Breast epithelium (tissue), 4 donors: Measurements from ENCODE around the gene MGAT3. TPM values are rescaled to one million over a fixed set of nuclear protein-coding genes. Genes with fewer than 3 reads are reported as not detected.

Experiments used
- DNase-seq, 2 donors: peaks; one replicate each; pipeline ENCODE4 v3.0.0-alpha.2; 2019; ENCODE audit warnings: low spot score in 2 of 2
- H3K27ac ChIP-seq, 2 donors: fragments of 200-600 bp; sonication (generic) in 1 of 2; one replicate each; pipeline ENCODE4 v1.5.1; 2016 to 2019; ENCODE audit warnings: mild to moderate bottlenecking in 1 of 2
- H3K27me3 ChIP-seq, 2 donors: fragments of 200-600 bp; sonication (generic) in 1 of 2; one replicate each; pipeline versions ENCODE4 v1.5.1 to v1.6.0; 2017 to 2019; ENCODE audit warnings: control low read depth in 1 of 2, mild to moderate bottlenecking in 1 of 2
- H3K36me3 ChIP-seq: fragments of 200-600 bp; one replicate; pipeline ENCODE4 v1.5.1; 2019
- H3K4me1 ChIP-seq, 2 donors: fragments of 200-600 bp; sonication (generic); one replicate each; pipeline ENCODE4 v1.5.1; 2016 to 2019; ENCODE audit warnings: control low read depth in 1 of 2
- H3K4me3 ChIP-seq, 3 donors: fragments of 200-600 bp; sonication (generic); 1 replicate in 2 of 3; 2 replicates in 1 of 3; pipeline ENCODE4 v1.5.1; 2016 to 2019; ENCODE audit warnings: mild to moderate bottlenecking in 3 of 3, moderate library complexity in 2 of 3
- H3K9me3 ChIP-seq, 2 donors: fragments of 200-600 bp; sonication (generic) in 1 of 2; one replicate each; pipeline ENCODE4 v1.5.1; 2016 to 2019; ENCODE audit warnings: control low read depth in 1 of 2
- POLR2A ChIP-seq: fragments of 450-650 bp; IDR thresholded peaks from one replicate; pipeline ENCODE4 v1.6.1; 2016; ENCODE audit warnings: antibody characterized with exemption, mild to moderate bottlenecking, moderate library complexity
- POLR2AphosphoS5 ChIP-seq, 3 donors: sonication (generic); formaldehyde crosslinking; IDR thresholded peaks; one replicate each; pipeline ENCODE4 v1.6.1; 2017; ENCODE audit warnings: antibody characterized with exemption in 3 of 3
- intact Hi-C: fragments of 100-400 bp; cut with DNase I; formaldehyde crosslinking; loops from one replicate; pipeline ENCODE4 v1.15.1; 2023; ENCODE audit warnings: low total_unique reads
- total RNA-seq, 3 donors: library from RNA; depleted of rRNA; stranded (reverse); fragments of >200 nt; gene quantifications; one replicate each; pipeline ENCODE4 v1.1.0, GENCODE V29; 2016
- TF ChIP-seq, protein P1 (sequence below), 3 donors: fragments of 450-650 bp; IDR thresholded peaks; one replicate each; pipeline ENCODE4 v1.5.1; 2016 to 2017; ENCODE audit warnings: antibody characterized with exemption in 3 of 3, mild to moderate bottlenecking in 3 of 3, moderate library complexity in 3 of 3

Gene MGAT3
- total RNA-seq, 3 donors from 2014 or later, result 1.9 to 9.4 (median 3.9) TPM

DNA sequence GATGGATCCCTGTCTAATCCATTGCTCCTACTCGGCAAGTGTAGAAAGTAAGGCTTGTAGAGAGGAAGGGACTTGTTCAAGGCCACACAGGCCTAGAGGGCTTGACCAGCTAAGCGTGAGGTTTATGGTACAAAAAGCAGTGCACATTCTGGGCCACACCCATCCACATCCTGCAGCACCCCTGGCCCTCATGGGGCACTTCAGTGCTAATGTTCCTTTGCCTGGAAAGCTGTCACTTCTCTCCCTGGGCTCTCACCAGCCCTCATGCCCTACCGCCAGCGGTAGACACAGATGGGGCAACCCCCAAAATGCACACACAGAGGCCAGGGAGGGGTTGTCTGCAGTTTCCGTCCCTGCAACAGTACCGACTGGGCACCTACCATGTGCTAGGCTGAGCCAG lies 7.1 kb upstream of the MGAT3 start:
- Histone ChIP-seq H3K4me3 (no peak overlapping the region), H3K9me3 (no peaks in the 10 kb centered on the region), H3K27ac (no peak overlapping the region), H3K4me1 (no peaks in the 10 kb centered on the region), H3K36me3 (no peaks in the 10 kb centered on the region), H3K27me3 (no peaks in the 10 kb centered on the region)
- DNase-seq, result no peak
- intact Hi-C loops, result no loop called here
- TF ChIP-seq POLR2A (no peak), POLR2AphosphoS5 (IDR thresholded peaks at IDR 0.05) (no peak)
- TF ChIP-seq, protein P1, sequence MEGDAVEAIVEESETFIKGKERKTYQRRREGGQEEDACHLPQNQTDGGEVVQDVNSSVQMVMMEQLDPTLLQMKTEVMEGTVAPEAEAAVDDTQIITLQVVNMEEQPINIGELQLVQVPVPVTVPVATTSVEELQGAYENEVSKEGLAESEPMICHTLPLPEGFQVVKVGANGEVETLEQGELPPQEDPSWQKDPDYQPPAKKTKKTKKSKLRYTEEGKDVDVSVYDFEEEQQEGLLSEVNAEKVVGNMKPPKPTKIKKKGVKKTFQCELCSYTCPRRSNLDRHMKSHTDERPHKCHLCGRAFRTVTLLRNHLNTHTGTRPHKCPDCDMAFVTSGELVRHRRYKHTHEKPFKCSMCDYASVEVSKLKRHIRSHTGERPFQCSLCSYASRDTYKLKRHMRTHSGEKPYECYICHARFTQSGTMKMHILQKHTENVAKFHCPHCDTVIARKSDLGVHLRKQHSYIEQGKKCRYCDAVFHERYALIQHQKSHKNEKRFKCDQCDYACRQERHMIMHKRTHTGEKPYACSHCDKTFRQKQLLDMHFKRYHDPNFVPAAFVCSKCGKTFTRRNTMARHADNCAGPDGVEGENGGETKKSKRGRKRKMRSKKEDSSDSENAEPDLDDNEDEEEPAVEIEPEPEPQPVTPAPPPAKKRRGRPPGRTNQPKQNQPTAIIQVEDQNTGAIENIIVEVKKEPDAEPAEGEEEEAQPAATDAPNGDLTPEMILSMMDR (IDR thresholded peaks at IDR 0.05), result no peak

DNA sequence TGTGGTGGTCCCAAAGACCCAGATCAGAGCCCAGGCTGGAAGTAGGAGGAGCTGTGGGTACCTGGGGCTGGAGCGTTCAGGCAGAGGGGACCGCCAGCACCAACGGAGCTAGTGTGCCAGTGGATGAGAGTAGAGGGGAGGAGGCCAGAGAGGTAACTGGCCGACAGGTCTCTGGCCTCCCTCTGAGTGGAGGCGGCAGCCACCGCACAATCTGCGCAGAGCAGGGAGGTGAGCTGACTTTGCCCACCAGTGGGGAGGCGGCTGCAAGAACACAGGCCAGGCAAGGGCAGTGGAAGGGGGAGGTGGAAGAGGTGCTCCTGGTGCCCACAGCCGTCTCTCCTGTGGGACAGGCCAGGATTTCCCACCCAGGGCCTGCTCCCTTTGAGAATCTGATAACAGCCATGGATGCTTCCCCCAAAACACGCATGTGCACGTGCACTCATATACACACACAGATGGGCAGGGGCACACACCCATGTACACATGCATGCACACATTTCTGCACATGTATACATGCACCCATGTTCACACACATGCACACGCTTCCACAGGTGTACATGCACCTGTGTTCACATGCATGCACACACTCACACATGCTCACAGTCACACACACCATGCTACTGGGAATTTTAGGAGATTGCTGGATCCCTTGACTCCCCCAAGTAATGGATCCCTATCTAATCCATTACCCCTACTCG lies 6.4 kb upstream of the MGAT3 start:
- no peaks in the 10 kb centered on the region for H3K36me3 ChIP-seq
- TF ChIP-seq, protein P1 (IDR thresholded peaks at IDR 0.05), result no peak
- TF ChIP-seq POLR2AphosphoS5 (IDR thresholded peaks at IDR 0.05) (no peak), POLR2A (no peak)

DNA sequence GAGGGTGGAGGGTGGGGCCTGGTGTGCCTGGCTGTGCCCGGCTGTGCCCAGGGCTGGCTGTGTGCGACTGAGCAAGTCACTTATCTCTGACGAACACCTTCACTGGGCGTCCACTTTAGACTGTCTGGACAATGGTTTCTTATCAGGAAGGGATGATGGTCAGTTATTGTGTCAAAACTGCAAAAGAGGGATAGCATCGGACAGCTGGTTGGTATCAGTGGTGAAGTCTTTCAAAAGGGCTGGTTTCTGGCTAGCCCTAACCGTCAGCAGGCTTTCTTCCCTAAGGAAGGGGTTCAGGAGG lies 4.1 kb upstream of the MGAT3 start:
- TF ChIP-seq, protein P1 (IDR thresholded peaks at IDR 0.05), result no peak
- TF ChIP-seq POLR2AphosphoS5 (IDR thresholded peaks at IDR 0.05), result no peak
- TF ChIP-seq POLR2A, result no peak
- H3K27ac ChIP-seq, result peak overlapping the region; percentile 12 to 32
- intact Hi-C loops, result no loop called here

More for the DNA sequence above, 6.4 kb upstream of the MGAT3 start:
- Histone ChIP-seq H3K4me3 (no peak overlapping the region), H3K27ac (no peak overlapping the region), H3K9me3 (no peaks in the 10 kb centered on the region), H3K27me3 (no peaks in the 10 kb centered on the region), H3K4me1 (no peaks in the 10 kb centered on the region)
- intact Hi-C loops, result no loop called here
- no peak for DNase-seq

DNA sequence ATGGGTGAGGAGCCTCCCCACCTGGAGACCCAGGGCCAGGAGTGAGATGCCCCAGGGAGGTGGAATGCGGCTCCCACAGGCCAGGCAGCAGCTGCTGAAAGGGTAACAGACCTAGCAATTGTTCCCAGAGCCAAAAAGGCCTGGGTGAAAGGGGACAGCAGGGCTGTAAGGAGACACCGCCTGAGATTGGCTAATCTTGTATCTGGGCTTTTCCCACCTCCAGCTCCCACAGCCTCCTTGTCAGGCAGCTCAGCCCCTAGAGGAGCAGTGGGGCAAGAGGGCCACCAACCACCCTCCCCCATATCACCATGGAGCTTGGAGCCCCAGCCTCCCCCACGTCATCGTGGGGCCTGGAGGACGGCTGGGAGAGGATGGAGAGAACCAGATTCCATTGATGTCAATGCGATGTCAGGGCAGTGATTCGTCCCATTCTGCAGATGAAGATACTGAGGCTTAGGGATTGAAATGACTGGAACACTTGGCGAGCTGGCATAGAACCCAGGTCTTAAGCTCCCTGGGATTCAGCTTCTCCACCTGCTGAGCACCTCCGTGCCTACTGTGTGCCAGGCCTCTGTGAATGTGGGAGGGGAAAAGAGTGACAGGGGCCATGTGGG lies 2.9 kb upstream of the MGAT3 start:
- peak overlapping the region in 1 of 2 donors; percentile 32 for H3K27ac ChIP-seq
- H3K9me3 ChIP-seq, result no peaks in the 10 kb centered on the region
- intact Hi-C loops, result no loop called here

More for the DNA sequence above, 4.1 kb upstream of the MGAT3 start:
- Histone ChIP-seq H3K4me1 (peaks cover 0 to 5% of the 10 kb centered on the region in 2 donors), H3K36me3 (no peaks in the 10 kb centered on the region), H3K27me3 (peaks cover 0 to 1% of the 10 kb centered on the region in 2 donors), H3K9me3 (no peaks in the 10 kb centered on the region), H3K4me3 (no peak overlapping the region)
- no peak for DNase-seq

More for the DNA sequence above, 2.9 kb upstream of the MGAT3 start:
- H3K4me1 ChIP-seq, result peaks cover 0 to 7% of the 10 kb centered on the region in 2 donors
- H3K36me3 ChIP-seq, result no peaks in the 10 kb centered on the region
- peaks cover 4 to 6% of the 10 kb centered on the region in 2 donors for H3K27me3 ChIP-seq
- no peak for DNase-seq
- no peak overlapping the region for H3K4me3 ChIP-seq
- TF ChIP-seq POLR2AphosphoS5 (IDR thresholded peaks at IDR 0.05), result no peak
- TF ChIP-seq, protein P1 (IDR thresholded peaks at IDR 0.05), result no peak
